ENCODE results near the gene HIVEP2.

- TF ChIP-seq EZH2 (IDR thresholded peaks at IDR 0.05; ENCODE audit: low read length, missing control alignments) (no peak), CTCF (conservative IDR thresholded peaks at IDR 0.05 in 1 of 2, IDR thresholded peaks at IDR 0.05 in 1 of 2; ENCODE audit: low read depth in 1 of 2, low read length in 2 of 2) (no peak)
These were observed 206.2 kb downstream of the HIVEP2 start for GRCh38 chr6:142738731-142739130.

All from fibroblast of lung (primary cell).